IPS DF 4.7 (cell line): Measurements from ENCODE around the gene HSPBP1.
"Not testable (repeated sequence)": the region's sequence is repeated elsewhere in the genome, so short reads cannot be mapped to it uniquely, and the experiment has no call there.

Experiments
- DNase-seq: peaks from one replicate; pipeline ENCODE4 v3.0.0-alpha.2; 2013; ENCODE audit warnings: low spot score; ENCODE audit errors: extremely low read depth

Gene HSPBP1, protein sequence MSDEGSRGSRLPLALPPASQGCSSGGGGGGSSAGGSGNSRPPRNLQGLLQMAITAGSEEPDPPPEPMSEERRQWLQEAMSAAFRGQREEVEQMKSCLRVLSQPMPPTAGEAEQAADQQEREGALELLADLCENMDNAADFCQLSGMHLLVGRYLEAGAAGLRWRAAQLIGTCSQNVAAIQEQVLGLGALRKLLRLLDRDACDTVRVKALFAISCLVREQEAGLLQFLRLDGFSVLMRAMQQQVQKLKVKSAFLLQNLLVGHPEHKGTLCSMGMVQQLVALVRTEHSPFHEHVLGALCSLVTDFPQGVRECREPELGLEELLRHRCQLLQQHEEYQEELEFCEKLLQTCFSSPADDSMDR

DNA sequence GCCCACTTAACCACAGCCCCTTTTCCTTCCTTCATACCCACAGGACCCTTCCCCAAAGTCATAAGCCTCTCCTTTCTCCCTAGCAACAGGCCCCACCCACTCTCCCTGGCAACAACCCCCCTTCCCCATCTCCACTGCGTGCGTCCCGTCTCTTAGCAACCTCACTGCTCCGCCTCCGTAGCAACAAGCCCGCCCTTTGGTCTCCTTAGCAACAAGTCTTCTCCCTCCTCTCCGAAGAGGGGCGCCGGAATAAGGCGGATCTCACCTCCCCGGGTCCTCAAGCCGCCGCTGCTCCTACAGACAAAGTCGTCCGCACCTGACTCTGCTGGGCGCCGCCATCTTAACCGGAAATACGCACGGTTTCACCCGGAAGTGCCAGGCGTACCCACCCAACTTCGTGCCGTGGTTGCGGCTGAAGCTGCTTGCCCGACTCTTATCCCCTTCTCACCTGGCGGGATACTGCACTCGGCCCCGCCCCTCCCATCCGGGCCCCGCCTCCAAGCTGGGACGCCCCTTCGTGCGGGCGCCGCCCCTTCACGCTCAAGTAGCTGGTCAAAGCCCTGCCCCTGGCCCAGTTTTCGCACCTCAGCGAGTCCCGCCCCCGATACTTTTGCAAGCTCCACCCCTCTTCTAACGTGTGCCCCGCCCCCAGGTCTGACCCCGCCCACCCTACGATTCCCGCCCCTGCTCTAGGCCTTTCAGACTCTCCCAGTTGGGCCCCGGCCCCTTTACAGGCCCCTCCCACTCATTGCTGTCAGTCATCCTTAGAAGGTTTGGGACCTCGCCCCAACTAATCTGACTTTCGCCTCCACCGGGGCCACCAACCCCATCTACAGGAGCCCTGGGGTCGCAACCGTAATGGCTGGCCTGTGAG lies at the start of gene HSPBP1:
HSPBP1 (minus strand) TSS at position 341 of the 874 bp plus-strand sequence. CDS start 502 bp downstream, outside the sequence.
- DNase-seq: peak; percentile 89

DNA sequence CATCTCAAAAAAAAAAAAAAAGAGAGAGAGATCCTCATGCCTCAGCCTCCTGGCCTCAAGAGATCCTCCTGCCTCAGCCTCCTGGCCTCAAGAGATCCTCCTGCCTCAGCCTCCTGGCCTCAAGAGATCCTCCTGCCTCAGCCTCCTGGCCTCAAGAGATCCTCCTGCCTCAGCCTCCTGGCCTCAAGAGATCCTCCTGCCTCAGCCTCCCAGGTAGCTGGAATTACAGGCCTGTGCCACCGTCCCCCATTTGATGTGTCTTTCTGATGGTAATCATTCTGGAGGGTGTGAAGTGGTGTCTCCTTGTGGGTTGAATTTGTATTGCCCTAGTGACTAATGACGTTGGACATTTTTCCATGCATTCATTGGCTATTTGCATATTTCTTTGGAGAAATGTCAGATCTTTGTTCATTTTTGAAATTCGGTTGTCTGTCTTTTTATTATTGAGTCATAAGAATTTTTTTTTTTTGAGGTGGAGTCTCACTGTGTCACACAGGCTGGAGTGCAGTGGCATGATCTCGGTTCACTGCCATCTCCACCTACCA lies 48.9 kb upstream of the HSPBP1 start:
- not testable (repeated sequence) for DNase-seq

DNA sequence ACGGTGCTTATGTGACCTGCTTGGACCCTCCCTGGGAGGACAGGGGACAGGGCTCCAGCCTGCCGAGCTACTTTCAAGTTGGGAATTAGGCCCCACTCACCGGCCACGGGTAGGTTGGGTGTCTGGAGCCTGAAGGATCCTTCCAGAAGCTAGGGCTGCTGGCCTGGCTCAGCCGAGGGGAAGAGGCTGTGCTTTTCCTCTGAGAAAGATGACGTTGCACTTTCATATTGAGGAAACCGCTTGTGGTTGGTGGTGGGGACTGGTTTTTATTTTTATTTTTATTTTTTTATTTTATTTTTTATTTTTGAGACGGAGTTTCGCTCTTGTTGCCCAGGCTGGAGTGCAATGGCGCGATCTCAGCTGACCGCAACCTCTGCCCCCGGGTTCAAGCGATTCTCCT lies 45.3 kb upstream of the HSPBP1 start, which contains the start of gene TMEM150B:
TMEM150B (minus strand) TSS at position 170 of the 400 bp plus-strand sequence. CDS start 4,305 bp downstream, outside the sequence.
- DNase-seq: no peak

DNA sequence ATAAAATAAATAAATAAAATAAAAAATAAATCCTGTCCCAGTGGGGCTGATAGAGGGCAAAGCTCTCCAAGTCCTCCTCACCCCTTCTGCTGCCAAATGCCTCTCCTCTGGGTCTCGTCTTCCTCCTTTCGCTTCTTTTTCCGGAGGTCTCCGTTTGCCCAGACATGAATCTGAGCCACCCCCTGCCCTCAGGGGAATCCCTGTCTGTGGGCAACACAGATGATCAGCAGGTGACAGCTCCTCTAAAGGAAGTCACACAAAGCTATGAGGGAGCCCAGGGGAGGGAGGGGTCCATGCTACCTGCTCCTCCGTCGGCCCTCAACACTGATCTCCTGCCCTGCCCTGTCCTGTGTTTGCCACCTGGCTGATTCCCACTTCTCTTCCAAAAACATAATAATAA lies 44.8 kb upstream of the HSPBP1 start:
- DNase-seq: no peak

DNA sequence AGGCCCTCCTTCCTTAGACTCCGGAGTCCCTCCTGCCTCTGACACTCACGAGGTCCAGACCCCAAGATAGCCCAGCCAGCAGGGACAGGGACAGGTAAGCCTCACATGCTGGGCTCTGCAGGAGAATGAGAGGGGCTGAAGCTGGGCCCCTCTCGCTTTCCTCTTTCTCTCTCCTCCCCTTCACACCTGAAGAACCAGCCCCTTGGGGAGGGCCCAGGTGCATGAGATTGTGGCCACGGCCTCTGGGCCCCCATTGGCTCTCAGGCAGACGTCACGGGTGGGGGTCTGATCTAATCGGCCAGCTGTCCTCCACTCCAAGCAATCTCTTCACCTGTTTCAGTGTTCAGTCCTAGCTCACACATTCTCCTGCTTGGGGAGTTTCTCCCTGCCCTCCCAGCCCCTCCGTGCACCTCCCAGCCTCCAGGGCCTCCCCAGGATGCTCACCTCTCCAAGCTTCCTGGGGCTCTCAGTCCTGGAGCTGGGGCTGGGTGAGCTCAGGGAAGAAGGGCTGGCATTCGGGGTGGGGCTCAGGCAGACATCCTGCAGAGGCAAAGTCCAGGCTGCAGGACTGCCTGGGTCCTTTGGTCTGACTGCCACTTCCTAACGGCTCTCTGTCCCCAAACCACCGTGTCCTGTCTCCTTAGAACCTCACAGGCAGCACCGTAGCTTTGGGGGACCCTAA lies 42.4 kb upstream of the HSPBP1 start:
- DNase-seq: no peak

DNA sequence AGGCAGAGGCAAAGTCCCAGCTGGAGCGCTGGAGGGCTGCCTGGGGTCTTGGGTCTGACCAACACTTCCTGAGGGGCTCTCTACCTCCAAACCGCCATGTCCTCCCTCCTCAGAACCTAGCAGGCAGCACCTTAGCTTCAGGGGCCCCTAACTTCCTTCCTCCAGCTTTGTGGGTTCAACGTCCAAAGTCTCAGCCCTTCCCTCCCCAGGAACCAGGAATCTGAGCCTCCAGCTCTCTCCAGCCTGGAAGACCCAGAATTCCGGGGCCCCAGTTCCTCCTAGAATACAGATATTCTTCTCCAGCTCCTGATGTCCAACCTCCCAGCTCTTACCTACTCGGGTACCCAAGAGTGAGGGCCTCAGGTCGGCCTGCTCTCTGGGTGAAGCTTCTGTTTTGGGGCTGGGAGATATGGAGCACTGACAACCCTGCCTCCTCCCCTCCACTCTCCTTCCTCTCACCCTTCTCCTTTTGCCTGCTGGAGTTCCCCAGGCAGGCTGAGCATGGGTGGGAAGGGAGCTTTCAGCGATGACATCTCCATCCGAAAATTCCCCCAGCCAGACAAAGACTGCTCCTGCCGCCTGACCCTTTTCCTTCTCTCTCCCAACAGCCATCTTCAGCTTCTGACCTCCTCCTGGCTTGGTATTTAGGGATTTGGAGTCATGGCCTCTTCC lies 41.7 kb upstream of the HSPBP1 start:
- no peak for DNase-seq

DNA sequence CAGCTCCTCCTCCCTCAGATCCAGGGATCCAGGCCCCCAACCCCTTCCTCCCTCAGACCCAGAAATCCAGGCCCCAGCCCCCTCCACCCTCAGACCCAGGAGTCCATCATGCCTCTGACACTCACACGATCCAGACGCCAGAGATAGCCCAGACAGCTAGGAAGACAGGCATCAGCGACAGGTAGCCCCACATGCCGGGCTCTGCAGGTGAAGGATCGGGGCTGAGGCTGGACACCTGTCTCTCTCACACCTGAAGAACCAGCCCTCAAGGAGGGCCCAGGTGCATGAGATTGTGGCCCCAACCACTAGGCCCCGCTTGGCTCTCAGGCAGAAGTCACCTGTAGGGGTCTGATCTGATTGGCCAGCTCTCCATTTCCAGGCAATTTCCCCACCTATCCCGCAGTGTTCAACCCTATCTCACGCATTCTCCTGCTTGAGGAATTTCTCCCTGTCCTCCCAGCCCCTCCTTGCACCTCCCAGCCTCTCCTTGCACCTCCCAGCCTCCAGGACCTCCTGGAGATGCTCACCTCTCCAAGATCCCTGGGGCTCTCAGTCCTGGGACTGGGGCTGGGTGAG lies 41.0 kb upstream of the HSPBP1 start:
- no peak for DNase-seq

DNA sequence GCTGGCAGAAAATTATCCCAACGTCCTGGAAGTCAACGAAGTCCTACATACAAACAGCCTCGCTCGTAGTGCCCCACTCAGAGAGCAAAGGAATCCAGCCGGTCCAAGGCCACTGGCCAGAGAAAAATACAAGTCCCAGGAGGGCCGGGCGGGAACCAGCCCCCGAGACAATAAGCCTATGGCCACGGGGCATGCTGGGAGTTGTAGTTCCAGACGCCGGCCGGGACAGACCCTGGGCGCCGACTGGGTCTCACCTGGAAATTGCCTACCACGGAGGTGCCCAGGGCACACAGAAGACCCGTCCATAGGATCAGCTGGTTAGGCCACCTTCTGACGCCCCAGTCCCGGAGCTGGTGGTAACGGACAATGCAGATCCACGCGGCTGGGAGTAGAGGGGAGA lies 39.9 kb upstream of the HSPBP1 start:
- no peak for DNase-seq

DNA sequence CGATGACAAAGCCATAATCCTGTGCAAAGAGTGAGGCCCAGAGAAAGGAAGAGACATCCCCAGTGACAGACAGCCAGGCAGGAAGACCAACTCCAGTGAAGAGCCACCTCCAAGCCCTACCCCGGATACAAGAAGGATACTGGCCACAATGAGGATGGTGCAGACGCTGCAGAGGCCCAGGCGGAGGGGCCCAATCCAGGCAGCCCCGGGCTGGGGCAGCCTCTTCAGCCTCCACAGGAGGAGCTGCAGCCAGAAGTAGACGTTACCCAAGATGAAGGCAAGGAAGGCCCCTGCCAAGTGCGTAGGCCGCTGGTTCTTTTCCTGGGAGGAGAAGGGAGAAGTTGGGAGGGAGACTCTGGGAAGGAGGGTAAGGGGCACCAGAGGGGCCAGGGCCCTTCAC lies 36.7 kb upstream of the HSPBP1 start:
- DNase-seq: no peak

DNA sequence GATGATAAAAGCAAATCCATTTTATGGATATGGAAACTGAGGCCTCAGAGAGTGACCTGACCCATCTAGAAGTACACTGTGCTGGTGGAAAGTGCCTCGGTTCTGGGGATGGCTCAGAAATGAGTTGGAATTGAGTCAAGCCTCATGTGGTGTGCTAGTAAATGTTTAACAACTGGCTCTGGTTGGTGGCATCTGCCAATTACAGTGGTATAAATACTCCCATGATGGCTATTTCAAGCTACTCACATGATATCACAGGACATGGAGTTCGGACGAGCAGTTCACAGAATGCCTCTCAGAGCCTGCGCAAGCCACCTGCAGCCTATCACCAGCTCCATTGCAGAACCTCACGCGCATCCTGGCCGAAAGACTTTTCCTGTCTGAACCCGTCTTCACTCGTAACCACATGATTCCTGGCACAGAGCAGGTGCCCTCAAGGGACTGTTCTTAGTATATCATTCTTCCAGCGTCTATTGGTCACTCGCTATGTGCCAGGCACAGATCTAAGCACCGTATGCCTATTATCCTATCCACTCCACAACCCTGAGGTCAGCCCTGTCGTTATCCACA lies 36.1 kb upstream of the HSPBP1 start:
- no peak for DNase-seq

DNA sequence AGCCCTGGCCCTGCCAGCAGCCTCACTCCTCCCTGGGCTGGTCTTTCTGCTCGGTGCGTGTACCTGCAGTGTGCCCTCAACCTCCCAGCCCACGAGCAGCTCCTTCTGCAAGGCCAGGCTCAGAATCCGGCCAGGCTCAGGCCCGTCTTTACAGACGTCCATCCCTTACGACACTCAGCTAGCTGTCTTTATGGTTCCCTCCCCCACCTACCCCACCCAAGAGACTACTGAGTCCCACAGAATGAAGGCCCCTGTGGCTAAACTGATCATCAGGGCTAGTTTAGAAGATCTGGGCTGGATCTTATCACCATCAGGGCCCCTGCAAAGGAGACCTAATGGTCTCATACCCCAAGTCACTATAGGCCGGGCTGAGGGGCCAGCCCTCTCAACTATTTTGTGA lies 34.5 kb upstream of the HSPBP1 start:
- DNase-seq: no peak

DNA sequence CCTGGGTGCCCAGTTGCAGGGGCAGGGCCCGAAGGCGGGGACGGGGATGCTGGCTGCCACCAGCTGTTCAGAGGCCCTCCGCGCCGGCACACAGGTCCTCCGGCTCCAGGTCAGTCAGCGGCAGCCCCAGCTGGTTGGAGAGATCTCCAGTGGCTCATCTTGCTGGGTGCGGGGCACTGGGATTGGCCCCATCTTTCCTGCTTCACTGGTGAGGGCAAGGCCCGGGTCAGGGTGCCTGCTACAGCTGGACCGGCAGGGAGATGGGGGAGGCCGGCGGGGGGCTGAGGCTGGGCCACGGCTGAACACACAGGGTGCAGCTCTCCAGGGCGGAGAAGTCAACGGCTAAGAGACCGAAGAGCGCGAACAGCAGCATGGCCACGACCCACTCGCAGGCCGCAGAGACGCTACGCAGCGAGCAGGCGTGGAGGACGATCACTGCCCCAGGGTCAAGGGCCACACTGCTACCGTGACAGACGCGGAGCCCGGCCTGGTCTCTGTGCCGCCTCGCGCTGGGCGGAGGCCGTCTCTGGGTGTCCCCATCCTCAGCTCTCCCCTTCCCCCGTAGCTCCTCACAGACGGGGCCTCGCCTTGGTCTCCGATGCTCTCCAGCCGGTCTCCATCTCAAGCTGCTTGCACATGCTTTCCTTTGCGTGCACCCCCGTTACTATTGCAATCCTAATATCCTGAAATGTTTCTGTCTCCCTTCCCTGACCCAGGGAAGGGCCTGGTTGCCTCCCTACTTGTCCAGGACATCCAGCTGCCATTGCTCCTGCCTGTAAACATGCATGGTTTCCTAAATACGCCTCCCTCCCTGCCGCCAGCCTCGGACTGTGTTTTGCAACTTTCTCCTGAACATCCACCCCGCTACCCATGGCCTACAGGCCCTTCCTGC lies 33.0 kb upstream of the HSPBP1 start:
- DNase-seq: no peak

DNA sequence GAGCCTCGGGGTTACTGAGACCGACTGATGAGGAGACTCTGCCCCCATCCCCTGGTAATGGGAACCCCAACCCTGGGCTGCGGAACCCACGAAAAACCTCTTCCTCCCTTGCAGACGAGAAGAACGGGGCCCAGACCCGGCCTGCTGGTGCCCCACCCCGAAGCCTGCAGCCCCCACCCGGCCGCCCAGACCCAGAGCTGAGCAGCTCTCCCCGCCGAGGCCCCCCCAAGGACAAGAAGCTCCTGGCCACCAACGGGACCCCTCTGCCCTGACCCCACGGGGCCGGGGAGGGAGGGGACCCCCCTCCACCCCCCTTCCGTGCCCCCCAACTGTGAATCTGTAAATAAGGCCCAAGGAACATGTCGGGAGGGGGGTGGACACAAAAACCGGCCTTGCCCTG lies 31.9 kb upstream of the HSPBP1 start:
- DNase-seq: no peak

DNA sequence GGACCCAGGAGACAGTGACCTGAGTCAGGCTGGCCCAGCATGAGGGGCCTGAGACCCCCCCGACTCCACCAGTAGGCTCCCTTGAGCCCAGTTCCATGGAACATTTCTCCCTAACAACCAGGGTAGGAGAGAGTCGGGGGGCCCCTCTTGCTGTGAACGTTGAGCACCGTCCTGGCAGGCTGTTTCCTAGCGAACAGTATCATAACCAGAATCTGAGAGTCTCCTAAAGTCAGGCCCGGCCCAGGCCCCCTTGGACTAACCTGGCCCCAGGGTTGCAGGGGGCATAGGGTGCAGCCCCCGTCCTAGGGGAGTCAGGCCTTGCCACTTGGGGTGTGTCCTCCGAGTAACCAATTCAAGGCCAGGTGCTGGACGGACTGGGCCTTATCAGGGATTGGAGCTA lies 31.5 kb upstream of the HSPBP1 start:
- no peak for DNase-seq

DNA sequence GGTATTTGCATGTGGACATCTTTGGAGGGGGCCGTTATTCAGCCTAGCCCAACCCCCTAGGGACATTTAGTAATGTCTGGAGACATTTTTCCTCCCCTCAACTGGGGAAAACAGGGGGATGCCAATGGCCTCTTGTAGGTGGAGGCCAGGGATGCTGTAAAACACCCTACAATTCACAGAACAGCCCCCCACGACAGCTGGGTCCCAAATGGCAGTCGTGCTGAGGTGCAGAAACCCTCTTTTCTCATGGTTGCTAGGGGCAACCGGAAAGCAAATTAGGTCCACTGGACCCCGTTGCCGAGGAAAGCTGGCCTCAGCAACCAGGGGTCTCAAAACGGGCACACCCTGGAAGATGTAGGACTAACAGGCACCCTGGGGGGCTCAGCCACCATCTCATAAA lies 30.6 kb upstream of the HSPBP1 start:
- DNase-seq: no peak

DNA sequence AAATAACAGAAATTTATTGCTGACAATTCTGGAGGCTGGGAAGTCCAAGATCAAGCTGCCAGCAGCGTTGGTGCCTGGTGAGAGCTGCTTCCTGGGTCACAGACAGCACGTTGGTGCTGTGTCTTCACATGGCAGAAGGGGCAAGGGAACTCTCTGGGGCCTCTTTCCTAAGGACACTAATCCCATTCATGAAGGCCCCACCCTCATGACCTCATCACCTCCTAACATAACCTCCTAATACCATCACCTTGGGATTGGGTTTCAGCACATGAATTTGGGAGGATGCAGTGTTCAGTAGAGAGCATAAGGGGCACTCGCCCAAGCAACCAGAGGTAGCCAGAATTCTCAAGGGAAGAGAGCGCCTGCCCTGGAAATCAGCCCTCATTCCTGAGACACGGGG lies 29.5 kb upstream of the HSPBP1 start:
- no peak for DNase-seq

DNA sequence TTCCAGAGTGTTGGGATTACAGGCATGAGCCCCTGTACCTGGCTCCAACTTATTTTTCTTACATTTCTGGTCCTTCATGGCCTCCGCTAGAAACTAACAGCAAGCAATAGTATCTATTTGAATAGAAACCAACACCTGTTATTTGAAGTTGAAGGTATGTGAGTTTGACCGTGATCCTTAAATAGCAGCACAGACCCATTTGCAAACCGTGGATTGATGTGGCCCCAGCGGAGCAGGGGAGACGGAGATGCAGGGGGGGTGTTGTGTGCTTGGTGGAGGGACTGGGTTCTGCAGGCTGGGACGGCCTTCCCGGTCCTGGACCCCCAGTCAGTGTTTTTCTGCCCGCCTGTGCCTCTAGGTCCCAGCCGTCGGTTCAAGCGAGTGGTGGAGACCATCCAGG lies 28.4 kb upstream of the HSPBP1 start:
- no peak for DNase-seq

DNA sequence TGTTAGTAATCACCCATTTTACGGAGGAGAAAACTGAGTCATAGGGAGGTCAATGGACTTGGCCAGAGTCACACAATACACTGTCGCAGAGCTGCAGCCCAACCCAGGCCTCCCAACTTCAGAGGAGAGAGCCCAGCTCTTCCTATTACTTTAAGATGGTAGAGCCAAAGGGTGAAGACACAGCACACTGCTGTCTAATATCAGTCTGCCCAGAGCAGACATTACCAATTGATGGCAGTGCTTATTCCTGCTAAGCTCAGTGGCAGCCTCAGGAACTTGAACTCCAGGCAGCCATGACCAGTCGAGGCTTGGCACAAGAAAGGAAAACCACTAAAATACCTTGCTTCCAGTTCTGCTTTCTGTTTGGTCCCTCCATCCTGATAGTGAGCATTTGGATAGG lies 26.8 kb upstream of the HSPBP1 start:
- no peak for DNase-seq

DNA sequence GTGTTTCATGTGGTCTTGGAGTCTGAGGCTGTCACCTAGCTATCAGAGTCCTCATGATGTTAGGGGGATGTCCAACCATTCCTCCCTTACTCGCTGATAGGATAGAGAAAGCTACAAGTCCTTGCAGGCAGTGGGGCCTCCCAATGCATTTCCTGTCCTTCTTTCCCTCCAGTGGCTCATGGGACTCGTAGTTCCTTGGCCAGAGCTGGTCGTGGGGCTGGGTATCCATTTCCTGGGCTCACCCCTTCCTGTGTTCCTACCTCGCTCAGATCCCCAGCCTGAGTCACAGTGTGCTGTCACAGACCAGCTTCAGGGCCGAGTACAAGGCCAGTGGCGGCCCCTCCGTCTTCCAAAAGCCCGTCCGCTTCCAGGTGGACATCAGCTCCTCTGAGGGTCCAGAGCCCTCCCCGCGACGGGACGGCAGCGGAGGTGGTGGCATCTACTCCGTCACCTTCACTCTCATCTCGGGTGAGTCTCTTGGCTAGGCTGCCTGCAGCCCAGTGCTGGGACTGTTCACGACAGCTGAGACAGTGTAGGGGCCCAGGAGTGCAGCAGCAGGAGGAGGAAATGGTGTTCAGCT lies 26.2 kb upstream of the HSPBP1 start:
- DNase-seq: no peak
